Fibroblast of pulmonary artery (primary cell): Measurements from ENCODE around the gene CDX1.
"Not testable (repeated sequence)": the region's sequence is repeated elsewhere in the genome, so short reads cannot be mapped to it uniquely, and the experiment has no call there.

Experiments
- DNase-seq: peaks from one replicate; pipeline ENCODE4 v3.0.0-alpha.2; 2010; ENCODE audit warnings: low read depth
- H3K4me3 ChIP-seq: replicated peaks from 2 replicates; pipeline ENCODE4 v1.5.1; 2011; ENCODE audit warnings: low read depth, mild to moderate bottlenecking, control low read depth, low read length, moderate library complexity
- TF ChIP-seq, protein P1 (sequence below): IDR thresholded peaks from 2 replicates; pipeline ENCODE4 v1.5.1; 2011; ENCODE audit warnings: mild to moderate bottlenecking, control low read depth, low read length, inconsistent platforms; ENCODE audit errors: missing control alignments

The CDX1 gene

DNA sequence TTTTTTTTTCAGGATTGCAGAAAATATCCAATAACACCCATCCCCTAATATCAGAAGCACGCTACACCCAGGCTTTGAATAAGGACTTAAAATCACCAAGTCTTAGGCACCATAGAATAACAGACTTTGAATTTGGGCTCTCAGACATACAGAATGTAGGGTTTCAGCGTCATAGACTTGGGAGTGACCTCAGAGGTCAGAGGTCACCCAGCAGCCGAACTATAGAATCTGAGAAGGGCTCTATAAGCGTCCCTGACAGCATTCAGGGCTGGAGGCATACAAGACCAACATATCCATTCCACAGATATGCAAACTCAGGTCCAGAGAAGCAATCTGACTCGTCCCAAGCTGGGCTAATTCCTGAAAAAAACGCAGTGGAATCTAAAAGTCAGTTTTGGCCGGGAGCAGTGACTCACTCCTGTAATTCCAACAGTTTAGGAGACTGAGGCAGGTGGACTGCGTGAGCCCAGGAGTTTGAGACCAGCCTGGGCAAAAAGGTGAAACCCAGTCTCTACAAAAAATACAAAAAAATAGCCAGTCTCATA lies 58.0 kb downstream of the CDX1 start:
- no peak for DNase-seq
- TF ChIP-seq, protein P1, sequence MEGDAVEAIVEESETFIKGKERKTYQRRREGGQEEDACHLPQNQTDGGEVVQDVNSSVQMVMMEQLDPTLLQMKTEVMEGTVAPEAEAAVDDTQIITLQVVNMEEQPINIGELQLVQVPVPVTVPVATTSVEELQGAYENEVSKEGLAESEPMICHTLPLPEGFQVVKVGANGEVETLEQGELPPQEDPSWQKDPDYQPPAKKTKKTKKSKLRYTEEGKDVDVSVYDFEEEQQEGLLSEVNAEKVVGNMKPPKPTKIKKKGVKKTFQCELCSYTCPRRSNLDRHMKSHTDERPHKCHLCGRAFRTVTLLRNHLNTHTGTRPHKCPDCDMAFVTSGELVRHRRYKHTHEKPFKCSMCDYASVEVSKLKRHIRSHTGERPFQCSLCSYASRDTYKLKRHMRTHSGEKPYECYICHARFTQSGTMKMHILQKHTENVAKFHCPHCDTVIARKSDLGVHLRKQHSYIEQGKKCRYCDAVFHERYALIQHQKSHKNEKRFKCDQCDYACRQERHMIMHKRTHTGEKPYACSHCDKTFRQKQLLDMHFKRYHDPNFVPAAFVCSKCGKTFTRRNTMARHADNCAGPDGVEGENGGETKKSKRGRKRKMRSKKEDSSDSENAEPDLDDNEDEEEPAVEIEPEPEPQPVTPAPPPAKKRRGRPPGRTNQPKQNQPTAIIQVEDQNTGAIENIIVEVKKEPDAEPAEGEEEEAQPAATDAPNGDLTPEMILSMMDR, result no peak
- no peak overlapping the region for H3K4me3 ChIP-seq

GRCh38 chr5:150227036-150227435 lies 60.5 kb downstream of the CDX1 start:
- TF ChIP-seq, protein P1, result no peak
- H3K4me3 ChIP-seq, result no peak overlapping the region
- DNase-seq, result no peak

DNA sequence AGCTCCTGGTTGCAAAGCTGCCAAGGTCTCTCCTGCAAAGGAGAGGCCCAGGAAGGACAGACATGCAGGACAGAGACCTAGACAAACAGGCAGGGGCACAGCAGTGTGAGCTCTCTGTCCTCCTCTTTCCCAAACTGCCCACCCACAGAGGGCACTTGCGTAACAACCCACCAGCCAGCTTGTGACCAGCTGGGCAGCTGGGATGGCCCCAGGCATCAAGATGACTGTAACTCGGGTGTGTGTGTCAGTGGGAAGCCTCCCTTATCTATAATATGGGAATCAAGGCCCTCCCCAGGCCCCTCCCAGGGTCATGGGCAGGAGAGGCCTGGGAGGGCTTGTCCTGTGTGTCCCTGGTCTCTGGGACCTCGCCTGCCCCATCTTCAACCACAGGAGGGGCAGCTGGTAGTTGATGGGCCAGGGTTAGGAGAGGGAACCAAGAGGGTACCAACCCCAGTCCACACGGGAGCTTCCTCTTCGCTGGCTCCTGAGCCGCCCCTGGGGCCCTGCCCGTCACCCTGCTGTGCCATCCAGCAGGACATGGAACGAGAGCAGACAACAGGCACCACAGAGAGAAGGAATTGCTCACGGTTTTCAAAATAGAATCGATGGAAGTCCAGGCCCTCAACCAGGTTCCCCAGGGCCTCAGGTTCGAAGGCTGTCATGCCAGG lies 61.2 kb downstream of the CDX1 start:
- TF ChIP-seq, protein P1, result no peak
- DNase-seq, result peak; percentile 23
- no peak overlapping the region for H3K4me3 ChIP-seq

- TF ChIP-seq, protein P1, result no peak
- DNase-seq, result no peak
Observed at GRCh38 chr5:150229571-150229970, 63.0 kb downstream of the CDX1 start.

GRCh38 chr5:150230842-150231241 lies 64.3 kb downstream of the CDX1 start:
- H3K4me3 ChIP-seq, result no peak overlapping the region
- TF ChIP-seq, protein P1, result no peak
- DNase-seq, result no peak

More at GRCh38 chr5:150229571-150229970, 63.0 kb downstream of the CDX1 start:
- H3K4me3 ChIP-seq, result no peak overlapping the region

- not testable (repeated sequence) for H3K4me3 ChIP-seq, DNase-seq
Observed at GRCh38 chr5:150233706-150234105, 67.1 kb downstream of the CDX1 start.
